Activated T-cell treated with anti-CD3 and anti-CD28 coated beads, Interleukin-2, amount 50 U/mL, for 48 hours (primary cell): ENCODE measurements around the gene TPSG1.
"Not testable (repeated sequence)": the region's sequence is repeated elsewhere in the genome, so short reads cannot be mapped to it uniquely, and the experiment has no call there.

Experiments
- DNase-seq, 2 experiments: peaks; one replicate each; pipeline ENCODE4 v3.0.0-alpha.2; 2020

TPSG1 gene

GRCh38 chr16:1213796-1214372 lies 11.2 kb downstream of the TPSG1 start:
- DNase-seq = no peak

GRCh38 chr16:1213231-1213630 lies 11.8 kb downstream of the TPSG1 start:
- DNase-seq = no peak

DNA sequence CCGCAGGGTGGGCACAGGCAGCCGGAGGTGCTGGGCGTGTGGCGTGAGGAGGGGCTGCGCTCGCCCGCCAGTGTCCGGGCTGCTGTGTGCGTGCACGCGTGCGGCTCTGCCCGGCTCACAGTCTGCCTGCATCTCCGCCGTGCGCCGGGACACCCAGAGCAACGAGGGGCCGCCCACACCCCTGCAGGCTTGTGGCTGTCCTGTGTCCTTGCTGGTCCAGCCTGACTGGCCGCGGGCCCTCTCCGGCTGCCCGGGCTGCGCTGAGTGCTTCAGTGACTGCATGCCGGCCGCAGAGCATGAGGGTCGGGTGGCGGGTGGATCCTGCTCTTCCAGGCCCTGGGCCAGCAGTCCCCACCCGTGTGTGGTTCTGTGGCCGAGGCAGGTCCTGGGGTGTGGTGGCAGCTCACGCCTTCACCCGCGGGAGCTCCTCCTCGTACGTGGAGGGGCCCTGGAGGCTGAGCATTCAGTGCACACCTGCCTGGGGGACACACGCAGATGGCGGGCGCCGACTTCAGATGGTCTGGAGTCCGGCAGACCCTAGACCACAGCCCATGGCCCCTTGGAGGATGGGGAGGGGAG lies 12.4 kb downstream of the TPSG1 start:
- DNase-seq = no peak

GRCh38 chr16:1211451-1212268 lies 13.4 kb downstream of the TPSG1 start:
- DNase-seq = no peak

GRCh38 chr16:1210461-1210860 lies 14.6 kb downstream of the TPSG1 start:
- DNase-seq = no peak

GRCh38 chr16:1209081-1209480 lies 16.0 kb downstream of the TPSG1 start:
- no peak for DNase-seq

DNA sequence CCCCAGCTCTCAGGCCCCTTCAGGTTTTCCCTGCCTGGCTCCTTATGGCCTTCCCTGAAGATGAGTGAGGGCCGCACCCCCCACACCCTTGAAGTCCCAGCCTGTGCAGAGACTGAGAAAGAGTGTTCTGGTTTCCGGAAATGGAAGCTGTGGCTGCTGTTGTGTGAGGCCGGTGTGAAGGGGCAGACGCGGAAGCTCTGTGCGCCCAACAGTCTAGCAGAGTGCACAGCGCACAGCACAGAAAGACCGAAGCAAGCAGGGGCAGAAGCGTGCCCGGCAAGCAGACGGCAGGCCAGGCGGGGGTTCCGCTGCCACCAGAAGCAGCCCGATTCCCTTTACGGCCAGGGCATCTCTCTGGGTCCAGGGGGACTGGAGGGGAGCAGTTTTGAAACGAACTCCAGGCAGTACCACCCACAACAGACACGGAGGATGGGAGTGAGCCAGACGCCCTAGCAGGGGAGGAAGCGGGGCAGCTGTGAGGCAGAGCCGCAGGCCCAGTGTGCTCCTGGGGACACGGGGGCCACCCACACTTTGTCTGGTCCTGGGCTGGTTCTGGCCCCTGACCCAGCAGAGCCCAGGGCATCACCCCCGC lies 16.7 kb downstream of the TPSG1 start:
- DNase-seq = no peak

DNA sequence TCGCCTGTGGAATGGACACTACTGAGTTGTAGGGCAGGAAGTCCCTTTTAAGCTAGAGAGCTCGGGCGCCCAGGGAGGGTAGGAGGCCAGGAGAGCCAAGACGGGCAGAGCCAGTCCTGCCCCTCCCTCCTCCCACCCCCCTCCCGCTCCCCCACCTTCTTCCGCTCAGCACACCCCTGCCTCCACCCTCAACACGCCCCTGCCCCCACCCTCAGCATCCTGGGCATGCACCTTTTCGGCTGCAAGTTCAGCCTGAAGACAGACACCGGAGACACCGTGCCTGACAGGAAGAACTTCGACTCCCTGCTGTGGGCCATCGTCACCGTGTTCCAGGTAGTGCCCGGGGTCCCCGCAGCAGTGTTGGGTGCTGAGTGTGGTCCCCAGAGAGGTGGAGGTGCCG lies 18.3 kb downstream of the TPSG1 start:
- no peak for DNase-seq

GRCh38 chr16:1206326-1206725 lies 18.7 kb downstream of the TPSG1 start:
- DNase-seq = no peak

DNA sequence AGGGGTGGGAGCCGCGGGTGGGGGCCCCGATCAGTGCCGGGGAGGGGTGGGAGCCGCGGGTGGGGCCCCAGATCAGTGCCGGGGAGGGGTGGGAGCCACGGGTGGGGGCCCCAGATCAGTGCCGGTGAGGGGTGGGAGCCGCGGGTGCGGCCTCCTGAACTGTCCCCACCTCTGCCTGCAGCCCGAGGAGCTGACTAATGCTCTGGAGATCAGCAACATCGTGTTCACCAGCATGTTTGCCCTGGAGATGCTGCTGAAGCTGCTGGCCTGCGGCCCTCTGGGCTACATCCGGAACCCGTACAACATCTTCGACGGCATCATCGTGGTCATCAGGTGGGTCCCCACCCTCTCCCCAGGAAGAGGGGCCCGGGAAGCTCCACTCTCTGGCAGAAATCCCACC lies 20.1 kb downstream of the TPSG1 start:
- no peak for DNase-seq

DNA sequence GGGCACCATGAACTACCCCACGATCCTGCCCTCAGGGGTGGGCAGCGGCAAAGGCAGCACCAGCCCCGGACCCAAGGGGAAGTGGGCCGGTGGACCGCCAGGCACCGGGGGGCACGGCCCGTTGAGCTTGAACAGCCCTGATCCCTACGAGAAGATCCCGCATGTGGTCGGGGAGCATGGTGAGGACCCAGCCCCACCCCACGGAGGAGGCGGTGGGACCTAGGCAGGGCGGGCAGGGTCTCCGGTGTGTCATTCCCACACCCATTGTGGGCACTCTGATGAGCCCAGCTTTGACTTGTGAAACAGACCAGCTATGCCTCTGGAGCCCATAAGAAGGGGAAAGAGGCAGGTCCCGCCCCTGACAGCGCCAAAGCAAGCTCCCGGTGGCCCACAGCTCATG lies 22.8 kb downstream of the TPSG1 start:
- DNase-seq = no peak

- DNase-seq = no peak
Measured at GRCh38 chr16:1201444-1201843, 23.6 kb downstream of the TPSG1 start.

DNA sequence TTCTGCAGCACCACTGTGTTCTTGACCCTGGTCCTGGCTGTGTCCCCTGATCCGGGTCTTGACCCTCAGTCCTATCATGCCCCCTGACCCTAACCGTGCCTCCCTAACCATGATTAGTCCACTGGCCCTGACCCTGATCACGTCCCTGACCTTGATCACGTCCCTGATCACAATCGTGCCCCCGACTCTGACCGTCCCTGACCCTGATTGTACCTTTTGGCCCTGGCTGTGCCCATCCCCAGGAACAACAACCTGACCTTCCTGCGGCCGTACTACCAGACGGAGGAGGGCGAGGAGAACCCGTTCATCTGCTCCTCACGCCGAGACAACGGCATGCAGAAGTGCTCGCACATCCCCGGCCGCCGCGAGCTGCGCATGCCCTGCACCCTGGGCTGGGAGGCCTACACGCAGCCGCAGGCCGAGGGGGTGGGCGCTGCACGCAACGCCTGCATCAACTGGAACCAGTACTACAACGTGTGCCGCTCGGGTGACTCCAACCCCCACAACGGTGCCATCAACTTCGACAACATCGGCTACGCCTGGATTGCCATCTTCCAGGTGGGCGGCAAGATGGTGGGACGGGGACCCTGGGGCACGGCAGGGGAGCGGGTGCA lies 24.9 kb downstream of the TPSG1 start:
- no peak for DNase-seq

DNA sequence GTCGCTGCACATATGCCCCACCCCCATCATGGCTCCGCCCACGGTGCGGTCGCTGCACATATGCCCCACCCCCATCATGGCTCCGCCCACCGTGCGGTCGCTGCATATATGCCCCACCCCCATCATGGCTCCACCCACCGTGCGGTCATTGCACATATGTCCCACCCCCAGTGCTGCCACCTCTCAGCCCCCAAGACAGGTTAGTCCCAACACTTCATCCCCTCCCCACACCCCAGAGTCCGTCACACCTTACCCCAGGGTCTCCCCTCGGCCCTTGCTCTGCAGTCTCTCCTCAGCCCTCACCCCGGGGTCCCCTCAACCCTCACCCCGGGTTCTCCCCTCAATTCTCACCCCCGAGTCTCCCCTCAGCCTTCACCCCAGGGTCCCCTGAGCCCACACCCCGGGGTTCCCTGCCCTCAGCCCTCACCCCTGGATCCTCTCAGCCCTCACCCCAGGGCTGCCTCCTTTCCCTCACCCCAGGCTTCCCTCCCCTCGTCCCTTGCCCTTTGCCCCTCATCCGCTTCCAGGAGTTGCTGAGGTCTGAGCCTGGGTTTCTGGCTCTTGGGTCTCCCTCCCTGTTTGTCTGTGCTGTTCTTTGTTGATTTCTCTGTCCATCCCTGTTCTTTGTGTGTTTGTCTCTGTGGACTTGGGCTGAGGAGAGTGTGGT lies 25.6 kb downstream of the TPSG1 start:
- DNase-seq = no peak

- not testable (repeated sequence) for DNase-seq
Measured at GRCh38 chr16:1198671-1199346, 26.3 kb downstream of the TPSG1 start.

DNA sequence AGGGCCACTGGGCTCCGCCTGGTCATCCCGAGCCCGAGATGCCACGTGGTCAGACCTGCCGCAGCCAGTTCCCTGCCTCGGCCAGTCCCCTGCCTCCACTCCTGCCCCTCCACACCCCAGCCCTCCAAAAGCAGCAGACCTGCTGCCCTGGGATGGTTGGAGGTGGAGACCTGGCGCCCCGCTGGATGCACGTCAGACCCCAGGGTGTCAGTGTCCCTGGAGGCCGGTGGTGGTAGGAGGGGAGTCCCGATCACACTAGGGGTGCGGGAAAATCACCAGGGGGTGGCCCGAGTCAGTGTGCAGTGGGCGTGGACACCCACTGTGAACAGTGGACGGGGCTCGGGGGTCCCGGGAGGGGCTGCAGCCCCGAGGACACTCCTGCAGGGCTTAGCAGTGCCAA lies 26.9 kb downstream of the TPSG1 start:
- DNase-seq = no peak

- DNase-seq = no peak
Measured at GRCh38 chr16:1197237-1197866, 27.7 kb downstream of the TPSG1 start.

- DNase-seq = no peak
Measured at GRCh38 chr16:1196494-1196893, 28.6 kb downstream of the TPSG1 start.

DNA sequence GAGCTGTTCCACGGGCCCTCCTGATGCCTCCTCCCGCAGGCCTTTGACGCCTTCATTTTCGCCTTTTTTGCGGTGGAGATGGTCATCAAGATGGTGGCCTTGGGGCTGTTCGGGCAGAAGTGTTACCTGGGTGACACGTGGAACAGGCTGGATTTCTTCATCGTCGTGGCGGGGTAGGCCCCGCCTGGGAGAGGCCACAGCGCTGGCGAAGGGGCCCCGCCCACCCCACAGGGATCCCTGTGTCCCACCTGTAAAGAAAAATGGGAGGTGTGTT lies 29.7 kb downstream of the TPSG1 start:
- no peak for DNase-seq

GRCh38 chr16:1194665-1195392 lies 30.2 kb downstream of the TPSG1 start:
- DNase-seq = peak; percentile 41 to 42

- DNase-seq = no peak
Measured at GRCh38 chr16:1193825-1194581, 31.1 kb downstream of the TPSG1 start.
